Smooth muscle cell (in vitro differentiated cells): ENCODE data around the gene NAALADL2. TPM values are rescaled to one million over a fixed set of nuclear protein-coding genes. Genes with fewer than 3 reads are reported as not detected.

Source experiments
- DNase-seq: peaks from one replicate; lab custom pipeline; 2025; ENCODE audit not compliant: unreplicated experiment; lab: John Stamatoyannopoulos, UW
- H2AFZ ChIP-seq: fragments of 200-600 bp; sonication (generic); 2 replicates; pipeline ENCODE4 v1.6.0; 2016; ENCODE audit warnings: antibody characterized with exemption, low read depth, mild to moderate bottlenecking
- H3F3A ChIP-seq: fragments of 200-600 bp; sonication (generic); 2 replicates; pipeline ENCODE4 v1.6.0; 2017; ENCODE audit warnings: antibody characterized with exemption, low read depth
- H3K27ac ChIP-seq: fragments of 200-600 bp; sonication (generic); 2 replicates; pipeline ENCODE4 v1.5.1; 2016; ENCODE audit warnings: low read depth, mild to moderate bottlenecking
- H3K27me3 ChIP-seq: fragments of 200-600 bp; sonication (generic); 2 replicates; pipeline ENCODE4 v1.6.1; 2016; ENCODE audit warnings: low read depth, mild to moderate bottlenecking
- H3K36me3 ChIP-seq: fragments of 200-600 bp; sonication (generic); 2 replicates; pipeline ENCODE4 v1.5.1; 2016; ENCODE audit warnings: low read depth
- H3K4me1 ChIP-seq: fragments of 200-600 bp; sonication (generic); 2 replicates; pipeline ENCODE4 v1.5.1; 2016; ENCODE audit warnings: low read depth
- H3K4me2 ChIP-seq: fragments of 200-600 bp; sonication (generic); 2 replicates; pipeline ENCODE4 v1.6.0; 2016; ENCODE audit warnings: mild to moderate bottlenecking
- H3K4me3 ChIP-seq: fragments of 200-600 bp; sonication (generic); 2 replicates; pipeline ENCODE4 v1.5.1; 2016; ENCODE audit warnings: mild to moderate bottlenecking
- H3K79me2 ChIP-seq: fragments of 200-600 bp; sonication (generic); 2 replicates; pipeline ENCODE4 v1.6.0; 2016; ENCODE audit warnings: low read depth, mild to moderate bottlenecking
- H3K9ac ChIP-seq: fragments of 200-600 bp; sonication (generic); 2 replicates; pipeline ENCODE4 v1.6.0; 2016; ENCODE audit warnings: low read depth
- H3K9me3 ChIP-seq: fragments of 200-600 bp; sonication (generic); replicated peaks from 2 replicates; pipeline ENCODE4 v1.5.1; 2016; ENCODE audit warnings: low read depth
- H4K20me1 ChIP-seq: fragments of 200-600 bp; sonication (generic); 2 replicates; pipeline ENCODE4 v1.6.0; 2016; ENCODE audit warnings: low read depth
- CTCF ChIP-seq: fragments of 200-600 bp; sonication (generic); IDR thresholded peaks from 2 replicates; pipeline ENCODE4 v1.5.1; 2017; ENCODE audit warnings: borderline replicate concordance, mild to moderate bottlenecking, antibody characterized with exemption; ENCODE audit not compliant: insufficient read depth, poor library complexity, severe bottlenecking
- WGBS: methylation state at CpG from one replicate; pipeline ENCODE4 v1.1.7; 2016; ENCODE audit warnings: low lambda C conversion rate; 5-methylcytosine and 5-hydroxymethylcytosine counted together
- polyA plus RNA-seq: library from polyadenylated mRNA; unstranded; fragments of >200 nt; fragmentation: Nextera tagmentation; extraction: Ambion mirVana; gene quantifications from 2 replicates; pipeline ENCODE4 v1.2.1, GENCODE V29; 2016
- total RNA-seq: library from RNA; depleted of rRNA; stranded (reverse); fragments of >200 nt; gene quantifications from 2 replicates; pipeline ENCODE4 v1.2.3, GENCODE V29; 2014

NAALADL2 gene
- total and polyA plus RNA-seq, 2 experiments from 2014 or later, result 2.5 to 13.8 TPM

GRCh38 chr3:175464362-175464761, 605.2 kb downstream of the NAALADL2 start:
- H2AFZ ChIP-seq, result no peak overlapping the region
- 93% methylated on average over 3 of the region's 3 CpGs for WGBS
- H3K79me2 ChIP-seq, result no peaks in the 10 kb centered on the region
- no peaks in the 10 kb centered on the region for H3K36me3 ChIP-seq
- no peaks in the 10 kb centered on the region for H3K4me1 ChIP-seq
- no peak overlapping the region for H3K27ac ChIP-seq
- no peak overlapping the region for H3K4me3 ChIP-seq
- peaks cover 3% of the 10 kb centered on the region for H3K27me3 ChIP-seq
- H3K9ac ChIP-seq, result no peak overlapping the region
- TF ChIP-seq CTCF, result no peak
- H3K4me2 ChIP-seq, result no peak overlapping the region
- H4K20me1 ChIP-seq, result no peaks in the 10 kb centered on the region
- H3F3A ChIP-seq, result no peaks in the 10 kb centered on the region
- H3K9me3 ChIP-seq, result no peaks in the 10 kb centered on the region
- no peak for DNase-seq

- H3K27me3 ChIP-seq, result peaks cover 34% of the 10 kb centered on the region
- no peak overlapping the region for H3K4me3 ChIP-seq
- no peak for TF ChIP-seq CTCF
- no peak overlapping the region for H3K27ac ChIP-seq
- H2AFZ ChIP-seq, result no peak overlapping the region
- H4K20me1 ChIP-seq, result no peaks in the 10 kb centered on the region
- no peak for DNase-seq
- no peaks in the 10 kb centered on the region for H3K79me2 ChIP-seq
- no peaks in the 10 kb centered on the region for H3K9me3 ChIP-seq
- no peaks in the 10 kb centered on the region for H3K4me1 ChIP-seq
- H3F3A ChIP-seq, result no peaks in the 10 kb centered on the region
- no peak overlapping the region for H3K4me2 ChIP-seq
- H3K36me3 ChIP-seq, result no peaks in the 10 kb centered on the region
- H3K9ac ChIP-seq, result no peak overlapping the region
These were observed 610.0 kb downstream of the NAALADL2 start for GRCh38 chr3:175469124-175469523.

GRCh38 chr3:175475765-175476164, 616.6 kb downstream of the NAALADL2 start:
- TF ChIP-seq CTCF, result no peak
- Histone ChIP-seq H3K4me3 (no peak overlapping the region), H3K27ac (no peak overlapping the region), H3K4me2 (no peak overlapping the region), H4K20me1 (no peaks in the 10 kb centered on the region), H3K27me3 (peaks cover 74% of the 10 kb centered on the region), H3K79me2 (no peaks in the 10 kb centered on the region), H3K9ac (no peak overlapping the region), H3K36me3 (no peaks in the 10 kb centered on the region), H3K4me1 (peaks cover 2% of the 10 kb centered on the region), H2AFZ (no peak overlapping the region), H3F3A (no peaks in the 10 kb centered on the region), H3K9me3 (no peaks in the 10 kb centered on the region)
- DNase-seq, result no peak
- 81% methylated on average over 4 of the region's 4 CpGs for WGBS

GRCh38 chr3:175476489-175476888, 617.4 kb downstream of the NAALADL2 start:
- Histone ChIP-seq H3K9ac (no peak overlapping the region), H3K4me1 (peaks cover 2% of the 10 kb centered on the region), H3K27me3 (peaks cover 77% of the 10 kb centered on the region), H3K27ac (no peak overlapping the region), H2AFZ (no peak overlapping the region), H3K36me3 (no peaks in the 10 kb centered on the region), H3K9me3 (no peaks in the 10 kb centered on the region), H3K4me3 (no peak overlapping the region), H3K79me2 (no peaks in the 10 kb centered on the region), H3F3A (no peaks in the 10 kb centered on the region), H4K20me1 (no peaks in the 10 kb centered on the region), H3K4me2 (no peak overlapping the region)
- no peak for DNase-seq
- 41% methylated on average over 2 of the region's 2 CpGs for WGBS
- no peak for TF ChIP-seq CTCF
